ENCODE measurements around the gene LAMA2. TPM values are rescaled to one million over a fixed set of nuclear protein-coding genes. Genes with fewer than 3 reads are reported as not detected.

LAMA2 gene
- total and polyA plus RNA-seq, 4 experiments from 2014 or later = 0.20 to 0.87 (median 0.43) TPM

- ChIA-PET CTCF (ENCODE audit: partially characterized antibody) (no interaction called here), POLR2A (ENCODE audit: partially characterized antibody) (no interaction called here)
- no peaks in the 10 kb centered on the region for H3K27me3 ChIP-seq (ENCODE audit: insufficient read depth, low read length)
- no peak for DNase-seq
- no peaks in the 10 kb centered on the region for H3K4me1 Mint-ChIP-seq
- intact Hi-C loops (cut with micrococcal nuclease) = no loop called here
- H3K4me3 Mint-ChIP-seq = no peak overlapping the region
- no peak overlapping the region for H3K27ac ChIP-seq (ENCODE audit: low read depth, low read length)
- H3K27ac Mint-ChIP-seq = no peak overlapping the region
- no peaks in the 10 kb centered on the region for H3K27me3 Mint-ChIP-seq
- H3K9me3 ChIP-seq (ENCODE audit: control insufficient read depth in 1 of 2, low read length in 2 of 2) = no peaks in the 10 kb centered on the region
- no peak overlapping the region for H3K4me3 ChIP-seq (ENCODE audit: low read length in 2 of 2)
- peaks cover 0 to 4% (median 0%) of the 10 kb centered on the region in 8 donors for H3K9me3 Mint-ChIP-seq
- H3K36me3 Mint-ChIP-seq = peaks cover 0 to 4% of the 10 kb centered on the region in 2 donors
- H3K36me3 ChIP-seq (ENCODE audit: insufficient read depth, low read length) = no peaks in the 10 kb centered on the region
- H3K4me1 ChIP-seq (ENCODE audit: insufficient read depth, low read length) = no peaks in the 10 kb centered on the region
Measured at GRCh38 chr6:129558248-129558647, 675.3 kb downstream of the LAMA2 start.

- H3K27me3 Mint-ChIP-seq = no peaks in the 10 kb centered on the region
- intact Hi-C loops (cut with micrococcal nuclease) = no loop called here
- ChIA-PET CTCF (ENCODE audit: partially characterized antibody) (interaction anchor here (0.9 to 1.8 kb wide), 6 partner anchors 10 to 66 kb away, joined by 3 to 5 read pairs (median 4); no protein-coding TSS in a partner anchor), POLR2A (ENCODE audit: partially characterized antibody) (no interaction called here)
- no peak overlapping the region for H3K27ac Mint-ChIP-seq
- H3K4me1 Mint-ChIP-seq = no peaks in the 10 kb centered on the region
- H3K4me3 Mint-ChIP-seq = no peak overlapping the region
- peaks cover 0 to 4% of the 10 kb centered on the region in 2 donors for H3K36me3 Mint-ChIP-seq
- no peaks in the 10 kb centered on the region for H3K9me3 ChIP-seq (ENCODE audit: control insufficient read depth in 1 of 2, low read length in 2 of 2)
- H3K36me3 ChIP-seq (ENCODE audit: insufficient read depth, low read length) = no peaks in the 10 kb centered on the region
- H3K27ac ChIP-seq (ENCODE audit: low read depth, low read length) = no peak overlapping the region
- H3K9me3 Mint-ChIP-seq = peaks cover 0 to 4% (median 0%) of the 10 kb centered on the region in 8 donors
- H3K4me1 ChIP-seq (ENCODE audit: insufficient read depth, low read length) = no peaks in the 10 kb centered on the region
- no peak overlapping the region for H3K4me3 ChIP-seq (ENCODE audit: low read length in 2 of 2)
- no peaks in the 10 kb centered on the region for H3K27me3 ChIP-seq (ENCODE audit: insufficient read depth, low read length)
- no peak for DNase-seq
Measured at GRCh38 chr6:129565366-129565765, 682.4 kb downstream of the LAMA2 start.

GRCh38 chr6:129565811-129566210, 682.9 kb downstream of the LAMA2 start:
- ChIA-PET POLR2A (ENCODE audit: partially characterized antibody) (no interaction called here), CTCF (ENCODE audit: partially characterized antibody) (interaction anchor here (0.9 to 1.8 kb wide), 6 partner anchors 9 to 67 kb away, joined by 3 to 5 read pairs (median 4); no protein-coding TSS in a partner anchor)
- DNase-seq = no peak
- Histone ChIP-seq H3K36me3 (ENCODE audit: insufficient read depth, low read length) (no peaks in the 10 kb centered on the region), H3K4me3 (ENCODE audit: low read length in 2 of 2) (no peak overlapping the region), H3K27me3 (ENCODE audit: insufficient read depth, low read length) (no peaks in the 10 kb centered on the region), H3K4me1 (ENCODE audit: insufficient read depth, low read length) (no peaks in the 10 kb centered on the region), H3K27ac (ENCODE audit: low read depth, low read length) (no peak overlapping the region), H3K9me3 (ENCODE audit: control insufficient read depth in 1 of 2, low read length in 2 of 2) (no peaks in the 10 kb centered on the region)
- intact Hi-C loops (cut with micrococcal nuclease) = no loop called here
- H3K36me3 Mint-ChIP-seq = peaks cover 0 to 8% of the 10 kb centered on the region in 2 donors
- H3K4me3 Mint-ChIP-seq = no peak overlapping the region
- H3K4me1 Mint-ChIP-seq = no peaks in the 10 kb centered on the region
- H3K27ac Mint-ChIP-seq = no peak overlapping the region
- no peaks in the 10 kb centered on the region for H3K27me3 Mint-ChIP-seq
- H3K9me3 Mint-ChIP-seq = peaks cover 0 to 6% (median 1%) of the 10 kb centered on the region in 8 donors

All from CD4-positive, alpha-beta memory T cell (primary cell).